HG03575 (cell line): ENCODE results near the gene FCRLB.
"Not testable (repeated sequence)": the region's sequence is repeated elsewhere in the genome, so short reads cannot be mapped to it uniquely, and the experiment has no call there.

Experiments
- ATAC-seq: cut with Tn5 transposase; IDR thresholded peaks from one replicate; pipeline ENCODE4 v1.9.1; 2021; ENCODE audit not compliant: unreplicated experiment, insufficient number of reproducible peaks, low FRiP score; ENCODE audit errors: extremely low read depth

The FCRLB gene

GRCh38 chr1:161736335-161736969, 15.1 kb downstream of the FCRLB start:
- ATAC-seq, result no peak

DNA sequence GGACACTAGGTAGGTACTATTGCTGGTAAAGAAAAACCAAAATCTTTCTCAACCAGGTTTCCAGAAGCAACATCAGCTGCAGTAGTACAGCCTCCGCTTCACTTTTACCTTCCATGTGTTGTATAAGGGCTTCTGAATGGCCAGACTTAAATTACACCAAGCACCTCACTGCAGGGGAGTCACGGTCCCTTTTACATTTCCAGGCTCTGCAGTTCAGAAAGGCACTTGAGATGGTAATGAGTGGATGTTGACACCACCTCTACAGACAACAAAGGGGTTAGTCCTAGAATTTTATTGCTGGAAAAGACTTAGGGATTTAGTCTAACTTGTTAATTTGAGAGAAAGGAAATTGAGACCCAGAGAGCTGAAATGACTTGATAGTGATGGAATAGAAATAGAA, 16.3 kb downstream of the FCRLB start:
- ATAC-seq, result no peak

DNA sequence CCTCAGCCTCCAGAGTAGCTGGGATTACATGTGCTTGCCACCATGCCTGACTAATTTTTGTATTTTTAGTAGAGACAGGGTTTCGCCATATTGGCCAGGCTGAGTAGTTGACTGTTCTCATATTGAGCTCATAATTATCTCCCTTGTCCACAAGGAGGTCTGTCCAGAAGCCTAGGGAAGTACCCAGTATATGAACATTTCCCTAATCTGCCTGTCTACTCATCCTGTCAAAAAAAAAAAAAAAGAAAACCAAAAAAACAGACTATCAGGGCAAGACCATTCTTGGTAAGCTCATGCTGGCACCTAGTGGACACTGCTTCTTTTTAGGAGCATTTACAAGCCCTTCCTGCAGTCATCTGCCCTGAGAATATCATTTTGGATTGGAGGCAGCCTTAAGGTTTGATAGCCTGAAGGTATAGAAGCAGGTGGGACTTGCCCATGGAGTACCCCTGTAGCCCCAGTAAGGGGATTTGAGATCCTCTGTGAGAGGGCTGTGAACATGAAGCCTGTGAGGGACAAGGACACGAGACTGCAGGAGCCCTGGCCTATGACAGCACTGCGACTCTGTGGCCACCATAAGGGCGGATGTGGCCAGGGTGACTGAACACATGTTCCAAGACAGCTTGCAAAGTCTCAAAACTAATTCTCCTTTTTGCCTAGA, 17.4 kb downstream of the FCRLB start:
- peak; percentile 30 for ATAC-seq

DNA sequence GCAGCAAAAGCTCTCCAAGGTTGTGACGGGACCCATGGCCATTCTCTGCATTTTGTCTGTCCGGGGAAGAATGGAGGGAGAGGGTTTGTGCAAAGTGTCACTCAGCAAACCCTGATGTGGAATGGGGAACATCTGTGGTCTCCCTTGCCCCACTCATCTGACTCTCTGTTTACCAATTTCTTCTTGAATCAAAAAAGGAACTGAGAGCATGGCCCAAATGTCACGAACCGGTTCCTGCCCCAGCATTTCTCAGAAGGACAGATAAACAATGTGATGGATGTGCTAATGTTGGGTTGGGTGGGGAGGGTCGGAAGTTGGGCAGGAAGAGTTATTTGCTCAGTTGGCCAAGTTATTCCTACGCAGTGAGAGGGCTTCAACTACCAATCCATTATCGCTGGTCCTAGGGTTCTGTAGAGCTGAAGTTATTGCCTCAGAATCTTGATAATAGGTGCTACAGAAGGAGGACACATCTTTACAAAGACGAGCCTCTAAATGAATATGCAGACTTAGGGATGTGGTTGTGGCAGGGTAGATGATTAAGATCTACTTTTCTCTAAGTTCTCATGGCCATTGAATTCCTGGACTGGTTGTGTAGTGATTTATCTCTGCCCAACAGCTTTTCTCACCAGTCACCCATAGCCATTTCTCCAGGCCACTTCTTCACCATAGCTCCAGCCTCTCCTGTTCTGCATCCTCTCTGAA, 18.7 kb downstream of the FCRLB start:
- no peak for ATAC-seq

DNA sequence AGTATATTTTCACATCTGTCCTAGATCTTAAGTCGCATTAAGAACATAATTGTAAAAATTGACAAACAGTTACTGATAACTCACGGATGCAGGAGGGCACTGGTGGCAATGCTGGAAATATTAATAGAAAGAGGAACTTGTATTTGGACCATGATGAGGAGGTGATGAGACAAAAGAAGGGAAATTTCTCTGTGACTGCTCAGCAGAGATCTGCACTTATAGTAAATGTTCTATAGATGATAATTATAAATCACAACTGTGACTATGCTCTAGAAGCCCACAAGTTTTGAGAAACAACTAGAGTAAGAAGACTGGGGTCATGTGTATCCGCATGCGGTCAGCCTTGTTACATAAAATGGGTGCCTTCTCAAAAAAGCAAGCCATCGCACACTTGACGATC, 19.6 kb downstream of the FCRLB start:
- ATAC-seq, result no peak

DNA sequence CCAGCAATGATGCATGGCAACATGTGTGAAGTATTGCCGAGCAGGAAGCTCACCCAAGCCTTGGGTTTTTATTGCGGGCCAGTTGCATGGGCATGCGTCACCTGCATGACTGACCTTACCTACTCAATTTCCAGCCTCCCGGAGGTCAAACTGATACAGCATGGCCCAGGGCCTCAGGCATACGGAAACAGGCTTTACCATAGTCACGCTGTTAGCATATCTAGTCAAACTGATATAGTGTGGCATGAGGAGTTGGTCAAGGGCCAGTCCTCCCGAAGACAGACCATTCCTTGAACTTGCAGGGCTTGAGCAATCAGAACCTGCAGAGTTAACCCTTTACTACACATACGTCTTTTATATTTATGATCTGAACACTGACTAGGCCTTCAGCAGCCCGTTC, 21.9 kb downstream of the FCRLB start:
- no peak for ATAC-seq

DNA sequence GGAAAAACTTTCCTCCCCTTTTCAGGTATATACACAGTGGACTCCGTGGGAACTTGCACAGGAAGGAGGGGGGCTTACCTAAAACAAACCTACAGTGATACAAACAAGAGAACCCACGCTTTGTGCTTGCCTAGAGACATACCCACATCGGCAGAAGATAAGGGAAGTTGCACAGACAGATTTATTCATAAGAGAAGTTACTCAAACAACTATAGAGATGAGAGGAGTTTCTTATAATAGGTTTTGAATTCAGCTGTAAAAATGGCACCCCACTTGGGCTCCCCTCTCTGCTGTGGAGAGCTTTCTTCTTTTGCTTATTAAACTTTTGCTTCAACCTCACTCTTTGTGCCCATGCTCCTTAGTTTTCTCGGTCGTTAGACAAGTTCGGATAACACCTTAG, 26.5 kb downstream of the FCRLB start:
- no peak for ATAC-seq

GRCh38 chr1:161749509-161750407, 28.4 kb downstream of the FCRLB start, which contains the start of gene DUSP12:
Gene DUSP12, plus strand, starts transcription at chr1:161749786. Its CDS starts 16 bp downstream, at chr1:161749802.
- ATAC-seq, result peak; percentile 85

- no peak for ATAC-seq
Measured at GRCh38 chr1:161763522-161764098, 42.3 kb downstream of the FCRLB start.

DNA sequence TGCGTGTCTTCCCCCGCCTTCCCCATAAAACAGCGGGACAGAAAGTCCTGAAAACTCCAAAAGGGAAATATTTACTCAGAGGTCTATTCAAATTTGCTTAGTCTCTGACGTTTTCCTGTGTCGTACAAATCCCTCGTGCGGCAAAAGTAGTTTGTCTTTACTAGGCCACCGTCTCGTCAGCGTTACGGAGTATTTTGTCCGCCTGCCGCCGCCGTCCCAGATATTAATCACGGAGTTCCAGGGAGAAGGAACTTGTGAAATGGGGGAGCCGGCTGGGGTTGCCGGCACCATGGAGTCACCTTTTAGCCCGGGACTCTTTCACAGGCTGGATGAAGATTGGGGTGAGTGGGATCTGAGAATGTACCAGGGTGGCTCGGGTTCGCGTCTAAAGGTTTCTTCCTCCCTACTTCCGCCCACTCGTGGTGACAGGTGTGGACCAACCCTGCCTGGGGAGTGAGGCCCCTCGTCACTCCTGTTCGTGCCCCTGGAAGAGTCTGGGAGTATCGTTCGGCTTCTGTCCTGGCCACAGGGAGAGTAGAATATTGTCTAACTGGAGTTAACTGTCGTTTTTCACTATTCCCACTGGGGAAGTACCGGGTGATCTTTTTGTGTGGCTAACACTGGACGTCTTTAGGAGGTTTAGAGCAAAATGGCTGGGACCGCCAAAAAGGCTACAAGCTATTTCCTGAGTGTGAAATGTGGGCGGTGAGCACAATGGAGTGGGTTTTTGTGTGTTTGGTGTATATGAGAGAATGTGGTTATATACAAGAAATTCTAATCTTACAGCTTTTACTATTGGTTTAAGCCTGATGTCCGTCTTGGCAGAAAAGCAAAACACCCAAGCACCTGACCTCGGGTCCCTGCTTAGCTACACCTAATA, 45.0 kb downstream of the FCRLB start, which contains the start of gene ATF6:
Gene ATF6, plus strand, starts transcription at position 219 of the 880 bp plus-strand sequence. Its CDS starts 41 bp downstream, at position 260.
- ATAC-seq, result no peak

DNA sequence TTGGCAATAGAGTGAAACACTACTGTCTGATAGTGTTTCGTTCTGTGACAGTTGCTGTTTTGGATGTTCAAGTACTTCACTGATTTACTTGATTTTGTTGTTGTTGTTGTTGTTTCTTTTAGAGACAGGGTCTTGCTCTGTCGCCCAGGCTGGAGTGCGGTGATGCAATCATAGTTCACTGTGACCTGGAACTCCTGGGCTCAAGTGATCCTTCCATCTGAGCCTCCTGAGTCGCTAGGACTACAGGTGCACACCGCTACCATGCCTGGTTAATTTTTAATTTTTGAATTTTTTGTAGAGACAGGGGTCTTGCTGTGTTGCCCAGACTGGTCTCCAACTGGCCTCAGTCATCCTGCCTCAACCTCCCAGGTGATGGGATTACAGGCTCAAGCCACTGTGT, 47.1 kb downstream of the FCRLB start:
- ATAC-seq, result no peak

DNA sequence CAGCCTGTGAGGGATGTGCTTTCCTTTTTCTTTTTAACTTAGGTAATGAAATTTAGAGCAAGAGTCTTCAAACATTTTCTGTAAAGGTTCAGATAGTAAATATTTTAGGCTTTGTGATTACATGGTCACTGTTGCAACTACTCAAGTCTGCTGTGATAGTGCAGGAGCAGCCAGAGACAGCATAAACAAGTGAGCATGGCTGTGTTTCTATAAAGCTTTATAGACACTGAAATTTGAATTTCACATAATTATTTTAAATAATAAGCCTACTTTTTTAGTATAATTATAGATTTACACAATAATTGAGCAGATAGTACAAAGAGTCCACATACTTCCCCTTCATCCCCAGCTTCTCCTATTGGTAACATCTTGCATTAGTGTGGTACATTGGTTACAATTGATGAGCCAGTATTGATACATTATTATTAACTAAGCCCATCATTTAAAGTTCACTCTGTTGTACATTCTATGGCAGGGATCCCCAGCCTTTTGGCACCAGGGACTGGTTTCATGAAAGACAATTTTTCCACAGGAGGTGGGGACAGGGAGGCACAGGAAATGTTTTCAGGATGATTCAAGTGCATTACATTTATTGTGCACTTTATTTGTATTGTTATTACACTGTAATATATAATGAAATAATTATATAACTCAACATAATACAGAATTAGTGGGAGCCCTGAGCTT, 47.8 kb downstream of the FCRLB start:
- no peak for ATAC-seq

GRCh38 chr1:161769673-161770045, 48.3 kb downstream of the FCRLB start:
- not testable (repeated sequence) for ATAC-seq

GRCh38 chr1:161770250-161770649, 48.9 kb downstream of the FCRLB start:
- no peak for ATAC-seq

GRCh38 chr1:161771161-161771560, 49.8 kb downstream of the FCRLB start:
- no peak for ATAC-seq

- ATAC-seq, result no peak
Measured at GRCh38 chr1:161771973-161772372, 50.6 kb downstream of the FCRLB start.

GRCh38 chr1:161772397-161772796, 51.1 kb downstream of the FCRLB start:
- ATAC-seq, result no peak
